GM12873 (cell line): ENCODE measurements around the gene NDUFS6.

Source experiments
- TF ChIP-seq, protein P1 (sequence below): IDR thresholded peaks from 2 replicates; pipeline ENCODE4 v1.5.1; 2012; ENCODE audit warnings: low read depth, mild to moderate bottlenecking, moderate library complexity, low read length, control low read depth; ENCODE audit not compliant: insufficient read depth; ENCODE audit errors: missing control alignments

Gene NDUFS6

DNA sequence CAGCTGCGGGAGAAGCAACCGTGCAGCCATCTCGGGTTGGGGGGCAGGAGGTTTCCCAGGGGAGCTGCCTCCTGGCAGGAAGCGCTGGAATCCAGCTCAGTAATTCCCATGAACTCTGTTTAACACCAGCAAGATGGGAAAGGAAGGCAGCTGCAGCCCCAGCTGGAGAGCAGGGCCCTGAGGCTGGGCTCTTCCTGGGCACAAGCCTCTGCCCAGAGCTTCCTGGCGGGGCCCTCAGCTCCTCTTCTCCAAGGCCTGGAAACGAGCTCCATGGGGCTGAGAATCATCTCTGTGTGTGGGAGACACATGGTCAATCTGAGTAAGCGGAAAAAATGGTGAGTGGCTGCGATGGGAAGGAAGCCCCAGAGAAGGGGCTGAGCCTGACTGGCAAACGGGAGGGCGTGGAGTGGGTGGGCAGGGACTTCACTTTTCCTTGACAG is 7.9 kb upstream of the NDUFS6 start:
- TF ChIP-seq, protein P1, sequence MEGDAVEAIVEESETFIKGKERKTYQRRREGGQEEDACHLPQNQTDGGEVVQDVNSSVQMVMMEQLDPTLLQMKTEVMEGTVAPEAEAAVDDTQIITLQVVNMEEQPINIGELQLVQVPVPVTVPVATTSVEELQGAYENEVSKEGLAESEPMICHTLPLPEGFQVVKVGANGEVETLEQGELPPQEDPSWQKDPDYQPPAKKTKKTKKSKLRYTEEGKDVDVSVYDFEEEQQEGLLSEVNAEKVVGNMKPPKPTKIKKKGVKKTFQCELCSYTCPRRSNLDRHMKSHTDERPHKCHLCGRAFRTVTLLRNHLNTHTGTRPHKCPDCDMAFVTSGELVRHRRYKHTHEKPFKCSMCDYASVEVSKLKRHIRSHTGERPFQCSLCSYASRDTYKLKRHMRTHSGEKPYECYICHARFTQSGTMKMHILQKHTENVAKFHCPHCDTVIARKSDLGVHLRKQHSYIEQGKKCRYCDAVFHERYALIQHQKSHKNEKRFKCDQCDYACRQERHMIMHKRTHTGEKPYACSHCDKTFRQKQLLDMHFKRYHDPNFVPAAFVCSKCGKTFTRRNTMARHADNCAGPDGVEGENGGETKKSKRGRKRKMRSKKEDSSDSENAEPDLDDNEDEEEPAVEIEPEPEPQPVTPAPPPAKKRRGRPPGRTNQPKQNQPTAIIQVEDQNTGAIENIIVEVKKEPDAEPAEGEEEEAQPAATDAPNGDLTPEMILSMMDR: no peak

DNA sequence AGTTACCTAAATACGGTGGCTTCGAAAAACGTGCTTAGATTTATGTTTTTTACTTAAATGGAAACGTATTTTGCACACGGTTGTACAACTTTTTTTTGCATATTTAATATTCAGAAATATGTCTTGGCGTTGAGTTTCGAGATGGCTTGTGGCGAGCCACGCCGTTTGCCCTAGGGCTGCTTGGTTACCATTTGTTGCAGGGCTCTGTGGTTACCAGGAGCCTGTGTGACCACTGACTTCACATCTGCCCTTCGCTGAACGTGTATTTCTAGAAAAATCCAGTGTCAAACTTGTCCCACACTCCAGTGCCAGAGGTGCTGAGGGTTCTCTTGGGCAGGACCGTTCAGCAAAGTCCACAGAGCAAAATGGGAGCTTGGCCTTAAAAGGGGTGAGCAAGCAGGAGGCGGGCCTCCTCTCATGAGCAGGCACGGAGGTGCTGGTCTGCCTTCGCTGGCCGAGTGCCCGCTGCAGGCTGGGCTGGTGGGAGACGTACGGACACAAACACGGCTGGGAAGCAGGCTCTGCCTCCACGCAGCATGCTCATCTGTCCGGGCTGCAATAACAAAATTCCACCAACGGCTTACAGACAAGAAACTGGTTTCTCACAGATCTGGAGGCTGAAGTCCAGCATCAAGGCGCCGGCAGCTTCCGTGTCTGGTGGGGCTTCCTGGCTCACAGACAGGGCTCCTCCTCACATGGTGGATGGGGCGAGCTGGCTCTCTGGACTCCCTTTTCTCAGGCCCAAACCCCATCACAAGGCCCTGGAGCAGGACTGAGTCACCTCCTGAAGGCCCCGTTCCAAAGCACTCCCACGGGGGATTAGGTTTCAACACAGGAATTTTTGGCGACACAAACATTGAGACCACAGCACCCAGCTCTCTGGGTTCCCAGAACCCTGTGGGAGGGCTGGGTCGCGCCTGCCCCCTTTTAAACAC is 7.0 kb upstream of the NDUFS6 start:
- TF ChIP-seq, protein P1: no peak

DNA sequence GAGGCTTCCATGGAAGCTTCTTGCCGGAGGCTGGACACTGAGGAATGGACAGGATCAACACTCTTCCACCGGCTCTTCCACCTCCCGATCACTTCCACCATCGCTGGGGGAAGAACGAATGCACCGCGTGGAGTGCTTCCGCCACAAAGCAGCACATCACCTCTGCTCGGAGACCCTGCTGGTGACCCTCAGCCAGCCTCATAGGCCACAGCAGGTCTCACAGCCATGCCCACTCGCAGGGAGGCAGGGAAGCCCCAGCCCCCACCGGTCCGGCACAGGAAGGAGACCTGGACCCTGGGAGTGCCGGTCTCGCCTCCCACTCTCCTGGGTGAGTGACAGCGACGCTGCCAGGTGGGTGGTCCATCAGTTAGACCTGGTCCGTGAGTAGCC is 6.3 kb upstream of the NDUFS6 start:
- TF ChIP-seq, protein P1: no peak

DNA sequence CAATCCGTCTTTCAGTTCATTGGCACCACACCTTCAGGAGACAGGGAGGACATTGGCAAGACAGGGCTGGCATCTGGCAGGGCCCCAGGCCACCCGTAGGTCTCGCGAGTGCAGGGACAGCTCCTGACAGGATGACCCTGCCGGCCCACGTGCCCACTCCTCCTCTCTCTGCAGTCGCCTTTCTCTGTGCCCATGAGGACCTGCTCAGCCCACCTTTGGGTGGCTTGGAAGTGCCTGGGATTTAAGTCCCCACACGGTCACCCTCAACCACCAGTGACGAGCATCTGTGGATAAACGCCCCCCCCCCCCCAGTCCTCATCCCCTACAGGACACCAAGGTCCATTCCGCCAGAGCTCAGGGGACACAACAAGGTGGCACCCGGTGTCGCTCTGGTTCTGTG is 5.7 kb upstream of the NDUFS6 start:
- TF ChIP-seq, protein P1: no peak

DNA sequence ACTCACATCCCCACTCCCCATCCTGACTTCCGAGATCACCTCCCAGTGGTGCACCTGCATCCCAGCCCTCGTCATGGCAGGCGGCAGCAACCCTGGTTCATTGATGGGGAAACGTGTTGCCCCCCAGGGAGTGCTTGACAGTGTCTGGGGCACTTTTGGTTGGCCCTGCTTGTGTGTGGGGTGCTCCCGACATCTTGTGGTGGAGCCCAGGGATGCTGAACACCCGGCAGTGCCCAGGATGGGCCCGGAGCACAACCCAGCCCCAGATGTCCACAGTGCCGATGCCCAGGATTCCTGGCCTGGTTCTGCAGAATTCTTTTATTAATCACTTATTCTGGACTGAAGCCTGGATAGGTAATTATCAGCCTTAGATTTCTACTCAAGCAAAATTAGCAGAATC is 5.3 kb upstream of the NDUFS6 start:
- TF ChIP-seq, protein P1: no peak

DNA sequence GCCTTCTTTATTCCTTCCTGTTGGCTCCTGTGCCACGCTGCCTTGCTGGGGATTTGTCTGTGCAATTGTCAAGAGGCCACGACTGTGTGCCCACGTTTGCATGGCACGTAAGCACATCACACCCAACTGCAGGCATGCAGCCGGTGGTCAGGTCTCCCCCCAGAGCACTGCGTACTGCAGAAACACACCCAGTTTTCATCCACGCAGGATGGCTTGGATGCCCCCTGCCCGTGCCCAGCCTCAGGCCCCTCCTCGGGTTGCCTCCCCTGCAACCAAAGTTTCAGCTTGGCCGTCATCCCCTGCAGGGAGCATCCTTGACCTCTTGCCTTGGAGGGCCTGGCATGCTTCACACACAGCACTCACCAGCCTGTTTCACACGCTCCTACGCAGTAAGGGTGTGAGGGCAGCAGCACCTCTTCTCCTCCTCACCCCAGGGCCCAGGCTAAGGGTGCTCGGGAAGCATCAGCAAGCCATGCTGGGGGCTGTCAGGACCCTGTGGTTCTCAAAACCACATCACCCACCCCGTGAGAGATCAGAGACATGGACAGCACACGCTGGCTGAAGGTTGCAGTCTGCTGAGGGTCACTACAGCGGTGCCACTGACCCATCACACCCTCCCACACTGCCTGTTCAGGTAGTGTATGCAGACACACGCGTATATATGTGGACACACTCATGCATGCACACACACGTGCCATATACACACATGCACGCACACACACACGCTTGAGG is 4.7 kb upstream of the NDUFS6 start:
- TF ChIP-seq, protein P1: no peak

DNA sequence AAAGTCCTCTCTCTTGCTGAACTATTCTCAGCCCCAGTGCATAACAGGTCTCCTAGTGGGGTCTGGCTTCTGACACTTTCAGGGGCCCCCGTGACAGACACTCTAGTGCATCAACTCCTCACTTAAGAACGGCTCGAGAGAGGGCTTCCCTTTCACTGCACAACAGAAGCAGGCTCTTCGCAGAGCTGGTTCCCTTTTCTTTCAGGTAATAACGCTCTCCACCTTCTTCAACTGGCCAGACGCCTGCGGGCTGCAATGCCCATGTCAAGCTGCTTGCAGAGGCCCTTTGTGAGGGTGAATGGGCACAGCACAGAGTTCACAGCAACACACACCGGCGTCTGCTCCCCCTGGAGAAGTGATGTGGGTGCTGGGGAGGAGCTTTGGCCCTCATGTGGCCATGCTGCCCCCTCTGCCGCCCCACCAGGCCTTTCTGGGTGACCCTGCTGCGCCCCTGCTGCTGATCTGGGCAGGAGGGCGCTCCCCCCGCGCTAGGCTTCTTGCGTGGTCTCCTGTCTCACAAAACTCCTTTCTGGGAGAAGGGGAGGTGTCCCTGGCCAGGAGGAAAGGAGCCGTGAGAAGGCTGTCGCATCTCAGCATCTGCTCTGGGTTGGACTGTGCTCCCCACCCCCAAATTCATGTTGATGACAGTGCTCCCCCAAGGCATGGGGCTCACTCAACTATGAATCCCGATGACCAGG is 4.0 kb upstream of the NDUFS6 start:
- TF ChIP-seq, protein P1: no peak
